K562 (cell line): Measurements from ENCODE around the gene OBSCN. TPM values are rescaled to one million over a fixed set of nuclear protein-coding genes. Genes with fewer than 3 reads are reported as not detected.

Experiments
- CEBPG ChIP-seq, 3 experiments: fragments of 200-800 bp in 1 of 3; sonication (Bioruptor generic) in 1 of 3; sonication (generic) in 1 of 3; formaldehyde crosslinking in 1 of 3; IDR thresholded peaks in 2 of 3; conservative IDR thresholded peaks in 1 of 3; 2 replicates each; pipeline versions ENCODE4 v1.6.1 to v1.8.0; 2016 to 2022; ENCODE audit warnings: missing compliant biosample characterization in 2 of 3, missing genetic modification characterization in 2 of 3, mild to moderate bottlenecking in 1 of 3, missing genetic modification reagents in 1 of 3
- CLOCK ChIP-seq: fragments of 250-450 bp; sonication (Bioruptor Pico); IDR thresholded peaks from 2 replicates; pipeline ENCODE4 v1.4.0; 2020; ENCODE audit warnings: mild to moderate bottlenecking, moderate library complexity, borderline replicate concordance
- FOXK2 ChIP-seq, 2 experiments: fragments of 450-650 bp; IDR thresholded peaks in 1 of 2; conservative IDR thresholded peaks in 1 of 2; 2 replicates each; pipeline ENCODE4 v1.6.1; 2016; ENCODE audit warnings: low read depth in 2 of 2, mild to moderate bottlenecking in 1 of 2
- GABPA ChIP-seq: fragments of 200-800 bp; sonication (Bioruptor generic); conservative IDR thresholded peaks from 2 replicates; pipeline ENCODE4 v1.6.1; 2016; ENCODE audit warnings: low read depth, missing genetic modification characterization, missing compliant biosample characterization
- KLF16 ChIP-seq: IDR thresholded peaks from 2 replicates; pipeline ENCODE4 v1.6.1; 2016; ENCODE audit warnings: antibody characterized with exemption
- RFX1 ChIP-seq: fragments of 450-650 bp; IDR thresholded peaks from 2 replicates; pipeline ENCODE4 v1.6.1; 2016; ENCODE audit warnings: mild to moderate bottlenecking, moderate library complexity
- SAFB2 ChIP-seq: fragments of 200-400 bp; formaldehyde crosslinking; IDR thresholded peaks from 2 replicates; pipeline ENCODE4 v1.6.1; 2018; ENCODE audit warnings: borderline replicate concordance, low read length, low read depth, moderate library complexity; ENCODE audit not compliant: severe bottlenecking
- SREBF1 ChIP-seq: fragments of 150-350 bp; IDR thresholded peaks from 2 replicates; pipeline ENCODE4 v1.6.1; 2014; ENCODE audit warnings: antibody characterized with exemption, low read depth, low read length, borderline replicate concordance
- STAG1 ChIP-seq: sonication (generic); formaldehyde crosslinking; IDR thresholded peaks from 2 replicates; pipeline ENCODE4 v1.5.0; 2020; ENCODE audit warnings: missing genetic modification reagents, borderline replicate concordance
- STAT6 ChIP-seq: sonication (generic); formaldehyde crosslinking; IDR thresholded peaks from 2 replicates; pipeline ENCODE4 v1.8.1; 2023; ENCODE audit warnings: mild to moderate bottlenecking, missing genetic modification reagents
- ZBTB33 ChIP-seq: sonication (generic); formaldehyde crosslinking; IDR thresholded peaks from 2 replicates; pipeline ENCODE4 v1.8.1; 2023; ENCODE audit warnings: mild to moderate bottlenecking, missing genetic modification reagents
- ZNF592 ChIP-seq: fragments of 450-650 bp; IDR thresholded peaks from 2 replicates; pipeline ENCODE4 v1.6.1; 2017; ENCODE audit warnings: antibody characterized with exemption, mild to moderate bottlenecking
- polyA plus RNA-seq, 8 experiments: library from polyadenylated mRNA; depleted of rRNA in 4 of 8; stranded (reverse) in 5 of 8; unstranded in 3 of 8; fragments of >200 nt; fragmentation: Nextera tagmentation in 2 of 8; fragmentation: Illumina TruSeq in 1 of 8; extraction: Ambion mirVana in 2 of 8; extraction: Trizol in 1 of 8; gene quantifications; 2 replicates each; pipeline versions ENCODE4 v1.2.1 to v1.2.3, GENCODE V29; 2011 to 2014; ENCODE audit warnings: inconsistent platforms in 1 of 8, missing spikeins in 1 of 8
- total RNA-seq, 7 experiments: library from RNA; depleted of rRNA in 6 of 7; stranded (reverse); fragments of >200 nt in 6 of 7; fragmentation: Illumina TruSeq in 2 of 7; extraction: Trizol in 2 of 7; gene quantifications; 2 replicates each; pipeline versions ENCODE4 v1.2.1 to v1.2.3, GENCODE V29; 2011 to 2021; ENCODE audit warnings: low replicate concordance in 1 of 7

The OBSCN gene
- total and polyA plus RNA-seq, 9 of the 15 experiments (the other 6 are each of a cell fraction or from before 2014, with no cell fraction given): 0.18 to 19.7 (median 3.6) TPM

- no peak for TF ChIP-seq CLOCK (CRISPR knock-in tag)
- no peak; the same call in 1 of the 2 replicates for TF ChIP-seq STAG1 (CRISPR knock-in tag)
- no peak for TF ChIP-seq RFX1
- TF ChIP-seq SAFB2: no peak
- TF ChIP-seq CEBPG (CRISPR knock-in tag; IDR thresholded peaks at IDR 0.05): peak; percentile 89
- peak; percentile 50 to 94 for TF ChIP-seq CEBPG (tag; conservative IDR thresholded peaks at IDR 0.05 in 1 of 2, IDR thresholded peaks at IDR 0.05 in 1 of 2)
- TF ChIP-seq ZNF592: no peak
- TF ChIP-seq STAT6 (CRISPR knock-in tag): no peak
- peak; percentile 99 for TF ChIP-seq ZBTB33 (CRISPR knock-in tag)
- TF ChIP-seq SREBF1: no peak
- TF ChIP-seq GABPA: no peak
- no peak for TF ChIP-seq FOXK2 (conservative IDR thresholded peaks at IDR 0.05 in 1 of 2, IDR thresholded peaks at IDR 0.05 in 1 of 2; ENCODE audit: low read depth in 2 of 2)
- no peak for TF ChIP-seq KLF16
These were observed 217.1 kb downstream of the OBSCN start (continued) for GRCh38 chr1:228424685-228425660.
